Activated naive CD4-positive, alpha-beta T cell treated with anti-CD3 and anti-CD28 coated beads, Interleukin-2, amount 50 U/mL, for 72 hours (primary cell): ENCODE data around the gene AOC2. TPM values are rescaled to one million over a fixed set of nuclear protein-coding genes. Genes with fewer than 3 reads are reported as not detected.
"Not testable (repeated sequence)": the region's sequence is repeated elsewhere in the genome, so short reads cannot be mapped to it uniquely, and the experiment has no call there.

Experiments
- ATAC-seq, 2 donors: fragments of 150-1000 bp; cut with Tn5 transposase; 2 replicates each; pipeline ENCODE4 v1.10.0; 2021; ENCODE audit warnings: mild to moderate bottlenecking in 2 of 2, moderate library complexity in 2 of 2
- DNase-seq, 2 donors: peaks; one replicate each; pipeline ENCODE4 v3.0.0; 2021 to 2022; ENCODE audit warnings: low spot score in 2 of 2
- H3K27ac Mint-ChIP-seq, 2 donors: one replicate each; pipeline ENCODE4 v1.8.0; 2022; ENCODE audit warnings: mild to moderate bottlenecking in 2 of 2, mixed read lengths in 2 of 2
- H3K36me3 Mint-ChIP-seq, 2 donors: one replicate each; pipeline ENCODE4 v1.8.0; 2022; ENCODE audit warnings: mixed read lengths in 2 of 2
- H3K9me3 Mint-ChIP-seq, 2 donors: one replicate each; pipeline ENCODE4 v1.8.0; 2022; ENCODE audit warnings: mixed read lengths in 2 of 2
- total RNA-seq, 2 donors: library from RNA; stranded (reverse); gene quantifications; one replicate each; pipeline ENCODE4 v1.2.3, GENCODE V29; 2022

The AOC2 gene
- total RNA-seq, 2 donors from 2014 or later = 3.6 to 6.1 TPM

- Mint-ChIP-seq H3K9me3 (no peaks in the 10 kb centered on the region), H3K36me3 (peaks cover 0 to 12% of the 10 kb centered on the region in 2 donors), H3K27ac (no peak overlapping the region)
- DNase-seq (peak in 1 of 2 donors; percentile 21), ATAC-seq (no peak)
Measured at GRCh38 chr17:42848093-42848492, 3.7 kb downstream of the AOC2 start.

- no peak overlapping the region for H3K27ac Mint-ChIP-seq
- H3K9me3 Mint-ChIP-seq = no peaks in the 10 kb centered on the region
- ATAC-seq (no peak), DNase-seq (no peak)
- H3K36me3 Mint-ChIP-seq = peaks cover 0 to 2% of the 10 kb centered on the region in 2 donors
Measured at GRCh38 chr17:42849031-42849430, 4.7 kb downstream of the AOC2 start.

GRCh38 chr17:42849451-42850181 is 5.2 kb downstream of the AOC2 start:
- H3K36me3 Mint-ChIP-seq = no peaks in the 10 kb centered on the region
- DNase-seq (no peak), ATAC-seq (no peak)
- H3K27ac Mint-ChIP-seq = no peak overlapping the region
- H3K9me3 Mint-ChIP-seq = no peaks in the 10 kb centered on the region

GRCh38 chr17:42850954-42851353 is 6.6 kb downstream of the AOC2 start, which contains the start of gene AOC3:
Gene AOC3 (plus strand): TSS chr17:42851199. CDS start chr17:42851344, 145 bp downstream.
- Mint-ChIP-seq H3K36me3 (no peaks in the 10 kb centered on the region), H3K27ac (peak within 1 kb of the TSS in 1 of 2 donors; percentile 55), H3K9me3 (no peaks in the 10 kb centered on the region)
- ATAC-seq (no peak), DNase-seq (peak in 1 of 2 donors; percentile 40)

GRCh38 chr17:42851371-42852240 is 7.2 kb downstream of the AOC2 start:
- not testable (repeated sequence) for H3K9me3 Mint-ChIP-seq, H3K27ac Mint-ChIP-seq, ATAC-seq, H3K36me3 Mint-ChIP-seq
- peak in 1 of 2 donors; percentile 25 for DNase-seq

- Mint-ChIP-seq H3K9me3 (no peaks in the 10 kb centered on the region), H3K36me3 (no peaks in the 10 kb centered on the region)
- ATAC-seq = no peak
Measured at GRCh38 chr17:42852351-42852750, 8.0 kb downstream of the AOC2 start.

GRCh38 chr17:42853004-42853403 is 8.6 kb downstream of the AOC2 start:
- ATAC-seq (no peak), DNase-seq (no peak)
- Mint-ChIP-seq H3K36me3 (no peaks in the 10 kb centered on the region), H3K27ac (peak overlapping the region in 1 of 2 donors; percentile 9), H3K9me3 (no peaks in the 10 kb centered on the region)

More at GRCh38 chr17:42852351-42852750, 8.0 kb downstream of the AOC2 start:
- no peak overlapping the region for H3K27ac Mint-ChIP-seq
- DNase-seq = no peak

- H3K36me3 Mint-ChIP-seq = no peaks in the 10 kb centered on the region
- DNase-seq (no peak), ATAC-seq (no peak)
- no peaks in the 10 kb centered on the region for H3K9me3 Mint-ChIP-seq
- no peak overlapping the region for H3K27ac Mint-ChIP-seq
Measured at GRCh38 chr17:42853597-42853967, 9.2 kb downstream of the AOC2 start.

GRCh38 chr17:42853968-42854790 is 9.8 kb downstream of the AOC2 start:
- peak overlapping the region in 1 of 2 donors; percentile 44 for H3K27ac Mint-ChIP-seq
- DNase-seq (no peak), ATAC-seq (no peak)
- no peaks in the 10 kb centered on the region for H3K9me3 Mint-ChIP-seq
- no peaks in the 10 kb centered on the region for H3K36me3 Mint-ChIP-seq

GRCh38 chr17:42855048-42855596 is 10.7 kb downstream of the AOC2 start:
- Mint-ChIP-seq H3K27ac (no peak overlapping the region), H3K36me3 (no peaks in the 10 kb centered on the region), H3K9me3 (no peaks in the 10 kb centered on the region)
- ATAC-seq = no peak
- DNase-seq = no peak

GRCh38 chr17:42856093-42856492 is 11.7 kb downstream of the AOC2 start:
- H3K36me3 Mint-ChIP-seq, DNase-seq, H3K27ac Mint-ChIP-seq, H3K9me3 Mint-ChIP-seq, ATAC-seq: not testable (repeated sequence)

- ATAC-seq = not testable (repeated sequence)
Measured at GRCh38 chr17:42856516-42856915, 12.1 kb downstream of the AOC2 start.

GRCh38 chr17:42857389-42857788 is 13.0 kb downstream of the AOC2 start:
- no peaks in the 10 kb centered on the region for H3K9me3 Mint-ChIP-seq
- H3K27ac Mint-ChIP-seq = peak overlapping the region in 1 of 2 donors; percentile 36
- no peaks in the 10 kb centered on the region for H3K36me3 Mint-ChIP-seq
- DNase-seq (no peak), ATAC-seq (no peak)

More at GRCh38 chr17:42856516-42856915, 12.1 kb downstream of the AOC2 start:
- H3K36me3 Mint-ChIP-seq, H3K9me3 Mint-ChIP-seq, DNase-seq, H3K27ac Mint-ChIP-seq: not testable (repeated sequence)

- H3K27ac Mint-ChIP-seq = no peak overlapping the region
- H3K9me3 Mint-ChIP-seq = no peaks in the 10 kb centered on the region
- ATAC-seq = no peak
- DNase-seq = no peak
- H3K36me3 Mint-ChIP-seq = no peaks in the 10 kb centered on the region
Measured at GRCh38 chr17:42865638-42866094, 21.3 kb downstream of the AOC2 start.

- Mint-ChIP-seq H3K9me3 (no peaks in the 10 kb centered on the region), H3K36me3 (no peaks in the 10 kb centered on the region), H3K27ac (no peak overlapping the region)
- ATAC-seq (no peak), DNase-seq (no peak)
Measured at GRCh38 chr17:42866216-42866615, 21.8 kb downstream of the AOC2 start.
